ENCODE data around the gene LRP11. TPM values are rescaled to one million over a fixed set of nuclear protein-coding genes. Genes with fewer than 3 reads are reported as not detected.

LRP11 gene
- total and polyA plus RNA-seq, 8 donors = 5.4 to 22.2 (median 15.2) TPM

DNA sequence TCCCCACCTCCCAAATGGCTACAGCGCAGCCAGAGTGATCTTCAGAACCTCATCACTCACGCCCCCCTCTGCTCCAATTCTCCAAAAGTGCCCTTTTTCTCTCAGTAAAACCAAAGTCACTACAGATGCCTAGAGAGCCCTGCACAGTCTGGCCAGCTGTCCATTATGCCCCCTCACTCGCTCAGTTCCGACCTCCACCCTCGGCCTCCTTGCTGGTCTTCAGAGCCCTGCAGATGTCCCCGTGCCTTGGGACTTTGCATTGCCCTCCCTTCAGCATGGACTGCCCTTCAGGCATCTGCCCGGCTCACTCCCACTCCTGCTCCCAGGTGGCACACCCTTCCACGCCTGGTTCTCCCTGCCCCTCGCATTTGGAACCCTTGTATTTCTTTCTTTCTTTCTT is 34.8 kb upstream of the LRP11 start:
- intact Hi-C loops (cut with DNase I) = no loop called here
- ATAC-seq (no peak), FAIRE-seq (no peak), DNase-seq (no peak)
- H3K36me3 ChIP-seq = no peaks in the 10 kb centered on the region
- TF ChIP-seq, protein P1, sequence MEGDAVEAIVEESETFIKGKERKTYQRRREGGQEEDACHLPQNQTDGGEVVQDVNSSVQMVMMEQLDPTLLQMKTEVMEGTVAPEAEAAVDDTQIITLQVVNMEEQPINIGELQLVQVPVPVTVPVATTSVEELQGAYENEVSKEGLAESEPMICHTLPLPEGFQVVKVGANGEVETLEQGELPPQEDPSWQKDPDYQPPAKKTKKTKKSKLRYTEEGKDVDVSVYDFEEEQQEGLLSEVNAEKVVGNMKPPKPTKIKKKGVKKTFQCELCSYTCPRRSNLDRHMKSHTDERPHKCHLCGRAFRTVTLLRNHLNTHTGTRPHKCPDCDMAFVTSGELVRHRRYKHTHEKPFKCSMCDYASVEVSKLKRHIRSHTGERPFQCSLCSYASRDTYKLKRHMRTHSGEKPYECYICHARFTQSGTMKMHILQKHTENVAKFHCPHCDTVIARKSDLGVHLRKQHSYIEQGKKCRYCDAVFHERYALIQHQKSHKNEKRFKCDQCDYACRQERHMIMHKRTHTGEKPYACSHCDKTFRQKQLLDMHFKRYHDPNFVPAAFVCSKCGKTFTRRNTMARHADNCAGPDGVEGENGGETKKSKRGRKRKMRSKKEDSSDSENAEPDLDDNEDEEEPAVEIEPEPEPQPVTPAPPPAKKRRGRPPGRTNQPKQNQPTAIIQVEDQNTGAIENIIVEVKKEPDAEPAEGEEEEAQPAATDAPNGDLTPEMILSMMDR (IDR thresholded peaks at IDR 0.05) = no peak
- peaks cover 3 to 6% (median 5%) of the 10 kb centered on the region in 3 donors for H3K4me1 ChIP-seq
- H3K27me3 ChIP-seq = no peaks in the 10 kb centered on the region
- 91 to 92% methylated on average over 9 of the region's 9 CpGs for WGBS, 2 donors
- no peak overlapping the region for H3K4me3 ChIP-seq
- no peaks in the 10 kb centered on the region for H3K9me3 ChIP-seq
- no peak overlapping the region for H3K27ac ChIP-seq

DNA sequence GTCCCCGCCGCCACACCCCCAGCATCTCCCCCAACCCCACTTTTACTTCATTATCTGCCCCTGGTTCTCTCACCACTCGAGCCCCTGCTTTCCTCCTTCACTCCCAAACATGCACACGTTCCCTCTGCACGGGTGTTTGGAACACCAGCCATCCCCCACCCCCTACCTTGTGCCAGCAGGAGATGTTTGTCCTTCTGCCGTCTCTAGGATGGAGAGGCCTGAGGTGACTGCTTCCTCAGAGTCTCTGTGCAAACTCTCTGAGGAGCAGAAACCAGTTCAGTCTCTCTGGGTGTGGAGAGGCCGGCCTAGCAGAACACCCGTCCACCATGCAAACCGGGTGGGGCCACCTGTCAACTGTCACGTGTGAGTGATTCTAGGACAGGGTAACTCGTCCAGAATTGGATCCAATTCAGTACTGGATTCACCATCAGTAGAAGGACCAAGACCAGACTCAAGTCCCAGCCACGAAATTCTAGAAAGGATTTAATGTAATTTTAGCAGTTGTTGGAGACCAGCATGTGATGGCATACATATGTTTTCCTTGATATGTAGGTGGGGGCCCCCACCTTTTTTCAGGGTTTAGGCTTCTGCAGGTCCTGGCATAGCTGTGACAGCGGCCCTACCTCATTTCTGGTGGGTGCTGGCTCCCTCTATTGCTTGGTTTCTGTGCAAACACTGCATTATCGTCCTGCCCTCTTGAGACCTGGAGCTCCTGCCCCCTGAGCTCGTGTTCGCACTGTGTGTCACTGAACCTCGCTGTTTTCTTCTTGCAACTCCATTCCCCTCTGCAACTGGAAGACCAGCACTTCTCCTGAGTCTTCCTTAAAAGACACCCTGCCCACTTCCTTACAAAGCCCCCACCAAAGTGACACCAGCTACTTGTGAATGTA is 33.9 kb upstream of the LRP11 start, which contains the start of gene RAET1E:
RAET1E (minus strand) TSS at position 259 of the 890 bp plus-strand sequence. CDS start 7,212 bp downstream, outside the sequence.
- intact Hi-C loops (cut with DNase I) = no loop called here
- no peak for DNase-seq
- H3K4me3 ChIP-seq = no peak within 1 kb of the TSS
- ATAC-seq = no peak
- peak within 1 kb of the TSS in 1 of 4 donors; percentile 0 for H3K27ac ChIP-seq
- TF ChIP-seq, protein P1 (IDR thresholded peaks at IDR 0.05) = no peak
- WGBS, 2 donors = 76 to 78% methylated on average over 17 of the region's 17 CpGs
- FAIRE-seq = no peak
- H3K27me3 ChIP-seq = no peaks in the 10 kb centered on the region
- H3K4me1 ChIP-seq = peaks cover 3 to 6% (median 5%) of the 10 kb centered on the region in 3 donors
- no peaks in the 10 kb centered on the region for H3K36me3 ChIP-seq
- no peaks in the 10 kb centered on the region for H3K9me3 ChIP-seq

DNA sequence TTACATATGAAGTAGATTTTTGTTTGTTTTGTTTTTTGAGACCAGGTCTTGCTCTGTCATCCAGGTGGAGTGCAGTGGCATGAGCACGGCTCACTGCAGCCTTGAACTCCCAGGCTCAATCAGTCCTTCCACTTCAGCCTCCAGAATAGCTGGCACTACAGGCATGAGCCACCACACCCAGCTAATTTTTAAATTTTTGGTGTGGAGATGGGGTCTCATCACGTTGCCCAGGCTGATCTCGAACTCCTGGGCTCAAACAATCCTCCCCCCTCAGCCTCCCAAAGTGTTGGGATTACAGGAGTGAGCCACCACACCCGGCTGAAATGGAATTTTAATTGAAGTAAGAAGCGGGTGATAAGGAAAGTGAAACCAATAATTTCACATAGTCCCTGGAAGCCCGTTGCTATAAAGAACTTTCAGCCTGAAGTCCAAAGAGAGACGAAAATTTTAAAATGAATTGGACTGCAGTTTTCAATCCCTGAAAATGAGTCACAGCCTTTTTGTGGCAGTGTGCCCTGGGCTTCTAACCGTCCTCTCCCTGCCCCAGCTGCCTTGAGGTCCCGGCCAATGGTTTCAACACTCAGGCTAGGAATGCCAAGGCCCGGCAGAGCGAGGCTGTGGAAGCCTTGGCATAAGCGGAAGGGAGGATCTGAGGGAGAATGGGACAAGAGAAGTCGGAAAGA is 33.0 kb upstream of the LRP11 start:
- DNase-seq = peak in 2 of 6 donors; percentile 22 to 56
- Histone ChIP-seq H3K9me3 (no peaks in the 10 kb centered on the region), H3K4me3 (no peak overlapping the region), H3K36me3 (no peaks in the 10 kb centered on the region), H3K27me3 (no peaks in the 10 kb centered on the region), H3K4me1 (peaks cover 3 to 6% (median 5%) of the 10 kb centered on the region in 3 donors), H3K27ac (peak overlapping the region in 1 of 4 donors; percentile 0)
- peak in 3 of 4 donors; percentile 26 to 72 (median 71) for ATAC-seq
- intact Hi-C loops (cut with DNase I) = no loop called here
- 68 to 71% methylated on average over 13 of the region's 13 CpGs for WGBS, 2 donors
- FAIRE-seq = no peak
- TF ChIP-seq, protein P1 (IDR thresholded peaks at IDR 0.05) = no peak

DNA sequence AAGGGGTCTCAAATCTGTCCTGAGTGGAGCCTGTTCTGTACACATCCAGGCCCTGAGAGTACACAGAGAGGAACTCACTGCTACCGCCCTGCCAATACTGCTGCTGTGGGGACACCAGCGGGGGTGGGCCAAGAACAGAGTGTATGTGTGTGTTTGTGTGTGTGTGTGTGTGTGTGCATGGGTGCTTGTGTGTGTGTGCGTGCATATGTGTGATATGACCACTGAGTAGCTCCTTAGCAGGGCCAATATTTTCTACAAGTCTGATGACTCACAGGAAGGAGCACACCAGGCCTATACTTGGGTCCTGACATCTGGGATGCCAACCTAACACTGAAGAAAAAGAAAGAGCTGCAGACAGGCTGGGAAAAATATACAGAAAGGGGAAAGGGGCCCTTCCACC is 32.3 kb upstream of the LRP11 start:
- Histone ChIP-seq H3K4me1 (peaks cover 3 to 6% (median 5%) of the 10 kb centered on the region in 3 donors), H3K4me3 (no peak overlapping the region), H3K27me3 (no peaks in the 10 kb centered on the region), H3K36me3 (no peaks in the 10 kb centered on the region), H3K27ac (no peak overlapping the region), H3K9me3 (no peaks in the 10 kb centered on the region)
- TF ChIP-seq, protein P1 (IDR thresholded peaks at IDR 0.05) = no peak
- 88 to 90% methylated on average over 3 of the region's 3 CpGs for WGBS, 2 donors
- ATAC-seq (no peak), FAIRE-seq (no peak), DNase-seq (no peak)
- intact Hi-C loops (cut with DNase I) = no loop called here

Measured in pancreas (tissue), 10 donors.